T-helper 2 cell treated with Interferon-gamma antibody and Interleukin-4, amounts not matched to agents 5 μg/mL and 100 μg/mL, for 36 hours (primary cell): ENCODE results near the gene CA6.
"Not testable (repeated sequence)": the region's sequence is repeated elsewhere in the genome, so short reads cannot be mapped to it uniquely, and the experiment has no call there.

Experiments used
- DNase-seq: peaks from one replicate; pipeline ENCODE4 v3.0.0; 2021; ENCODE audit warnings: low spot score
- H3K27ac Mint-ChIP-seq: one replicate; pipeline ENCODE4 v1.8.0; 2021; ENCODE audit warnings: mild to moderate bottlenecking, mixed read lengths
- H3K27me3 Mint-ChIP-seq: one replicate; pipeline ENCODE4 v1.8.0; 2021; ENCODE audit warnings: low read depth, mixed read lengths
- H3K36me3 Mint-ChIP-seq: one replicate; pipeline ENCODE4 v1.8.0; 2021; ENCODE audit warnings: low read depth, mixed read lengths
- H3K4me1 Mint-ChIP-seq: one replicate; pipeline ENCODE4 v1.8.0; 2021; ENCODE audit warnings: low read depth, mixed read lengths
- H3K4me3 Mint-ChIP-seq: one replicate; pipeline ENCODE4 v1.8.0; 2022; ENCODE audit warnings: mild to moderate bottlenecking, moderate library complexity, mixed read lengths
- H3K9me3 Mint-ChIP-seq: one replicate; pipeline ENCODE4 v1.8.0; 2021; ENCODE audit warnings: mixed read lengths

CA6 gene

GRCh38 chr1:8989061-8989460, 43.4 kb downstream of the CA6 start:
- no peak overlapping the region for H3K4me3 Mint-ChIP-seq
- H3K36me3 Mint-ChIP-seq, result no peaks in the 10 kb centered on the region
- peaks cover 5% of the 10 kb centered on the region for H3K9me3 Mint-ChIP-seq
- H3K4me1 Mint-ChIP-seq, result peaks cover 24% of the 10 kb centered on the region
- H3K27ac Mint-ChIP-seq, result no peak overlapping the region
- DNase-seq, result no peak
- peaks cover 9% of the 10 kb centered on the region for H3K27me3 Mint-ChIP-seq

- H3K4me3 Mint-ChIP-seq, result no peak overlapping the region
- DNase-seq, result peak; percentile 53
These were observed 44.2 kb downstream of the CA6 start for GRCh38 chr1:8989821-8990220.

GRCh38 chr1:8992936-8993687, 47.4 kb downstream of the CA6 start:
- Mint-ChIP-seq H3K27ac (no peak overlapping the region), H3K27me3 (peaks cover 9% of the 10 kb centered on the region)

More at GRCh38 chr1:8989821-8990220, 44.2 kb downstream of the CA6 start:
- Mint-ChIP-seq H3K9me3 (peaks cover 5% of the 10 kb centered on the region), H3K36me3 (no peaks in the 10 kb centered on the region), H3K4me1 (peaks cover 21% of the 10 kb centered on the region), H3K27ac (peak overlapping the region; percentile 15), H3K27me3 (peaks cover 9% of the 10 kb centered on the region)

GRCh38 chr1:8993962-8994675, 48.5 kb downstream of the CA6 start:
- H3K27me3 Mint-ChIP-seq, H3K4me1 Mint-ChIP-seq, H3K27ac Mint-ChIP-seq: not testable (repeated sequence)

More at GRCh38 chr1:8992936-8993687, 47.4 kb downstream of the CA6 start:
- DNase-seq, result no peak
- no peaks in the 10 kb centered on the region for H3K36me3 Mint-ChIP-seq
- H3K4me3 Mint-ChIP-seq, result no peak overlapping the region
- peaks cover 7% of the 10 kb centered on the region for H3K4me1 Mint-ChIP-seq
- peaks cover 5% of the 10 kb centered on the region for H3K9me3 Mint-ChIP-seq

GRCh38 chr1:9001534-9002214, 56.0 kb downstream of the CA6 start:
- not testable (repeated sequence) for H3K36me3 Mint-ChIP-seq, H3K9me3 Mint-ChIP-seq, H3K27ac Mint-ChIP-seq, DNase-seq, H3K4me1 Mint-ChIP-seq, H3K4me3 Mint-ChIP-seq, H3K27me3 Mint-ChIP-seq

More at GRCh38 chr1:8993962-8994675, 48.5 kb downstream of the CA6 start:
- DNase-seq, H3K4me3 Mint-ChIP-seq, H3K9me3 Mint-ChIP-seq, H3K36me3 Mint-ChIP-seq: not testable (repeated sequence)

GRCh38 chr1:9002215-9002560, 56.5 kb downstream of the CA6 start:
- DNase-seq, H3K27ac Mint-ChIP-seq, H3K4me1 Mint-ChIP-seq, H3K4me3 Mint-ChIP-seq, H3K27me3 Mint-ChIP-seq, H3K36me3 Mint-ChIP-seq, H3K9me3 Mint-ChIP-seq: not testable (repeated sequence)

GRCh38 chr1:9004031-9004699, 58.5 kb downstream of the CA6 start:
- no peak for DNase-seq
- no peak overlapping the region for H3K4me3 Mint-ChIP-seq
- H3K9me3 Mint-ChIP-seq, result no peaks in the 10 kb centered on the region

GRCh38 chr1:9004700-9005394, 59.2 kb downstream of the CA6 start:
- H3K36me3 Mint-ChIP-seq, result no peaks in the 10 kb centered on the region
- peak overlapping the region; percentile 12 for H3K4me3 Mint-ChIP-seq
- peak; percentile 76 for DNase-seq
- H3K9me3 Mint-ChIP-seq, result no peaks in the 10 kb centered on the region
- H3K27ac Mint-ChIP-seq, result no peak overlapping the region
- H3K27me3 Mint-ChIP-seq, result peaks cover 6% of the 10 kb centered on the region
- H3K4me1 Mint-ChIP-seq, result peaks cover 6% of the 10 kb centered on the region

More at GRCh38 chr1:9004031-9004699, 58.5 kb downstream of the CA6 start:
- Mint-ChIP-seq H3K27me3 (peaks cover 10% of the 10 kb centered on the region), H3K36me3 (no peaks in the 10 kb centered on the region), H3K4me1 (peaks cover 6% of the 10 kb centered on the region), H3K27ac (no peak overlapping the region)

- H3K36me3 Mint-ChIP-seq, result no peaks in the 10 kb centered on the region
- no peaks in the 10 kb centered on the region for H3K9me3 Mint-ChIP-seq
- DNase-seq, result no peak
- no peak overlapping the region for H3K4me3 Mint-ChIP-seq
- H3K4me1 Mint-ChIP-seq, result peaks cover 6% of the 10 kb centered on the region
- H3K27me3 Mint-ChIP-seq, result peaks cover 6% of the 10 kb centered on the region
- no peak overlapping the region for H3K27ac Mint-ChIP-seq
These were observed 59.7 kb downstream of the CA6 start for GRCh38 chr1:9005395-9005708.

GRCh38 chr1:9006956-9007615, 61.4 kb downstream of the CA6 start:
- Mint-ChIP-seq H3K4me1 (peaks cover 11% of the 10 kb centered on the region), H3K9me3 (no peaks in the 10 kb centered on the region)

GRCh38 chr1:9008236-9008635, 62.6 kb downstream of the CA6 start:
- no peak overlapping the region for H3K27ac Mint-ChIP-seq
- H3K4me3 Mint-ChIP-seq, result no peak overlapping the region
- no peaks in the 10 kb centered on the region for H3K36me3 Mint-ChIP-seq
- H3K4me1 Mint-ChIP-seq, result peaks cover 11% of the 10 kb centered on the region
- no peak for DNase-seq
- H3K27me3 Mint-ChIP-seq, result peaks cover 6% of the 10 kb centered on the region
- no peaks in the 10 kb centered on the region for H3K9me3 Mint-ChIP-seq

More at GRCh38 chr1:9006956-9007615, 61.4 kb downstream of the CA6 start:
- H3K36me3 Mint-ChIP-seq, result no peaks in the 10 kb centered on the region
- DNase-seq, result no peak
- no peak overlapping the region for H3K4me3 Mint-ChIP-seq
- H3K27me3 Mint-ChIP-seq, result peaks cover 6% of the 10 kb centered on the region
- no peak overlapping the region for H3K27ac Mint-ChIP-seq

- no peak for DNase-seq
- no peak overlapping the region for H3K27ac Mint-ChIP-seq
These were observed 64.0 kb downstream of the CA6 start for GRCh38 chr1:9009438-9010370.

More at GRCh38 chr1:9009438-9010370, 64.0 kb downstream of the CA6 start:
- Mint-ChIP-seq H3K4me1 (peaks cover 9% of the 10 kb centered on the region), H3K36me3 (no peaks in the 10 kb centered on the region), H3K4me3 (no peak overlapping the region), H3K9me3 (no peaks in the 10 kb centered on the region), H3K27me3 (peaks cover 6% of the 10 kb centered on the region)
